Activated gamma-delta T cell treated with Interleukin-2 at 50 U/mL for 16 hours (primary cell): ENCODE data around the gene CNTFR.

ENCODE experiments used
- DNase-seq: peaks from one replicate; pipeline ENCODE4 v3.0.0-alpha.2; 2020

Gene CNTFR

DNA sequence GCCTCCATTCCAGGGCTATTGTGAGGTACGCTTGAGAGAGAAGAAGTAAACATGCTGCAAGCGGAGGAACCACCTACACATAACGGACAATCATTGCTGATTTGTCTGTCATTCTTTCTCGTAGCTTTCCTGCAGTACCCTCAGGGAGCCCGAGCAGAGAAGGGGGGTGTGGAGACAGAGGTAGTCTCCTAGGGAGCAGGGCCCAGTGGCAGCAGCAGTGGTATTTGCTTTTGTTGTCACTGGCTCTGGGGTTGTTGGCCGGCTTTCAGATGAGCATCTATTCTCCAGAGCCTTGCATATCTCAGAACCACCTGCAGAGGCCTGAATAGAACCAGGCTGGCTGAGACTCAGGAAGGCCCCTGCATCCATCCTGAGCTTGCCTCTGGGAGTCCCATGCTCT is 86.6 kb downstream of the CNTFR start:
- no peak for DNase-seq

DNA sequence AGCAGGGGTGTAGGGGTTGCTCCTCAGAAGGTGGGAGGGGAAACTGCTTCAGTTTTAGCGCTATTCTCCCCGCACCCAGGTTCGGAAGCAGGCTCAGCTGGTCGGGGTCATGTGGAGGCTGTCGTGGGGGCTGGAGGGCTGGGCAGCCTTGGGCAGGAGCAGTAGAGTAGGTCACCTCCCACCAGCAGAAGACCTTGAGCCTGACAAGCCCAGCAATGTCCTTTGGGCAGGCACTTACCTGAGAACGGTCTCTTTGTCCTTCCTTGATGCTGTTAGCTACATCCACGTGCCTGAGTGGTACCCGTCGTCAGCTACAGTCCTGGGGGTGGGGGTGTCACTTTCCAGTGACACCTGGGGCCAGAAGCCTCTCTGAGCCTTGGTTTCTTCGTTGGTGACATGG is 87.1 kb downstream of the CNTFR start:
- no peak for DNase-seq

GRCh38 chr9:34501889-34502425 is 87.6 kb downstream of the CNTFR start:
- DNase-seq = no peak
